ENCODE results near the gene SEMA5A.

SEMA5A gene

DNA sequence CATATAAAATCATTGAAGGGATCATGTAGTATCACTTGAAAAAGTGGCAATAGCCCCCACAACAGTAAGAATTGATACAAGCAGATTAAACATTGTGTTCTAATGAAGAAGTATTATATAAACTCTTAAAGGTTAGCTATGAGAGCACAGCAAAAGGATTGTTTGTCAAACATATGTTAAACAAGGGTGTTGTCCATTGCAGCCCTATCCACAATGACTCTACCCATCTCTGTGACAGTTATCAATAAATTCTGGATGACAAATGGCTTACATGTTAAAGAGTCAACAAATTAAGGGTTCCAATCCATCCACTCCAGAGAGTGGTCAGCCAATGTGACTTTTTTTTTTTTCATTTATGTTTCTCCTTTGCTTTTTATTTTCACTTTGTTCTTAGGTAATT, 238.7 kb downstream of the SEMA5A start:
- TF ChIP-seq, protein P1, sequence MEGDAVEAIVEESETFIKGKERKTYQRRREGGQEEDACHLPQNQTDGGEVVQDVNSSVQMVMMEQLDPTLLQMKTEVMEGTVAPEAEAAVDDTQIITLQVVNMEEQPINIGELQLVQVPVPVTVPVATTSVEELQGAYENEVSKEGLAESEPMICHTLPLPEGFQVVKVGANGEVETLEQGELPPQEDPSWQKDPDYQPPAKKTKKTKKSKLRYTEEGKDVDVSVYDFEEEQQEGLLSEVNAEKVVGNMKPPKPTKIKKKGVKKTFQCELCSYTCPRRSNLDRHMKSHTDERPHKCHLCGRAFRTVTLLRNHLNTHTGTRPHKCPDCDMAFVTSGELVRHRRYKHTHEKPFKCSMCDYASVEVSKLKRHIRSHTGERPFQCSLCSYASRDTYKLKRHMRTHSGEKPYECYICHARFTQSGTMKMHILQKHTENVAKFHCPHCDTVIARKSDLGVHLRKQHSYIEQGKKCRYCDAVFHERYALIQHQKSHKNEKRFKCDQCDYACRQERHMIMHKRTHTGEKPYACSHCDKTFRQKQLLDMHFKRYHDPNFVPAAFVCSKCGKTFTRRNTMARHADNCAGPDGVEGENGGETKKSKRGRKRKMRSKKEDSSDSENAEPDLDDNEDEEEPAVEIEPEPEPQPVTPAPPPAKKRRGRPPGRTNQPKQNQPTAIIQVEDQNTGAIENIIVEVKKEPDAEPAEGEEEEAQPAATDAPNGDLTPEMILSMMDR (IDR thresholded peaks at IDR 0.05; ENCODE audit: low read depth, low read length) = no peak
- DNase-seq (ENCODE audit: extremely low read depth, low read depth) = no peak

DNA sequence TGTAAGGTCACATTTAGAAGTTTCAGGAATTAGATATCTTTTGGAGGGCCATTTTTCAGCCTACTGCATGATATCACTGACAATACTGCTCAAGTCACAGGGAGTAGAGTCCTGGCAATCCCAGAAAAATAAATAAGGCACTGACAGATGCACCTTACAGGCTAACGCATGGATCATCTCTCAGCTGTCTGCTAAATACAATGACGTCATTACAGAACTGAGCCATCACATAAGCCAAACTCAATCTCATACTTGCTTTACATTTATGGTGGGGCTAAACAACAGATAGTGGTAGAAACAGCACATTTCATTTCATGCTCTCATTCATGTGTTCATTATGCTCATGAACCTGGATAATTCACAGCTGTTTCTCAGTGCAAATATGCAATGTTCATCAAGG, 243.7 kb downstream of the SEMA5A start:
- TF ChIP-seq, protein P1 (IDR thresholded peaks at IDR 0.05; ENCODE audit: low read depth, low read length) = no peak

DNA sequence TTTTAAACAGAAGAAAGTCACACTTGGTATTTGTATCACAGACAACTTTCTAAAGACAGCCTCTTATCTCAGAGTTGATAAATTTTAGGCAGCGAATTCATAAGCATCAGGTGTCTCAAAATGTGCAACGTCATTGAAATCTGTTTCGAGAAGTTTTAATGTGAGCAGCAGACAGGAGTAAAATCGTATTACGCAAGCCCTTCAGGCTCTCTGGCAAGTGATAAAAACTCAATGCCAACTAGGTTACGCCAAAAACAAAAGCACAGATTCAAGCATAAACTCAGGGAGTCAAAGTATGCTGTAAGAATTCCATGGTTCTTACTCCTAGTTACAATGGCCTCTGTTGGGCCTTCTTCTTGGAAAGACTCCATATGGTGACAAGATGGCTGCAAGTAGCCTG, 244.7 kb downstream of the SEMA5A start:
- TF ChIP-seq, protein P1 (IDR thresholded peaks at IDR 0.05; ENCODE audit: low read depth, low read length) = no peak
- no peak for DNase-seq (ENCODE audit: extremely low read depth, low read depth)

More for the DNA sequence above, 243.7 kb downstream of the SEMA5A start:
- no peak for DNase-seq (ENCODE audit: extremely low read depth, low read depth)

DNA sequence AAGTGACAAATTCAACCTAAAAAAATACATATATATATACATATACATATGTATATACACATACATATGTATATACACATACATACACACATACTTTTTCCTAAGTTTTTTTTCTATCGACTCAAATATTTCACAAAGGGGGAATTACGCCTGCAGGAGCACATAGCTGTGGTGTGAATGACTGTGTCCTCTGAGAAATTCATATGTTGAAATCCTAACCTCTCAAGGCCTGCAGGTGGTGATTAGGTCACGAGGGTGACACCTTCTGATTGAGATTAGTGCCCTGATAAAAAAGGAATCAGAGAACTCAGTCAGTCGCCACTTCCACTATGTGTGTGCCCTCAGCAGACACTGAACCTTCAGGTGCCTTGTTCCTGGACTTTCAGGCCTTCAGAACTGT, 248.7 kb downstream of the SEMA5A start:
- TF ChIP-seq, protein P1 (IDR thresholded peaks at IDR 0.05; ENCODE audit: low read depth, low read length) = no peak
- no peak for DNase-seq (ENCODE audit: extremely low read depth, low read depth)

DNA sequence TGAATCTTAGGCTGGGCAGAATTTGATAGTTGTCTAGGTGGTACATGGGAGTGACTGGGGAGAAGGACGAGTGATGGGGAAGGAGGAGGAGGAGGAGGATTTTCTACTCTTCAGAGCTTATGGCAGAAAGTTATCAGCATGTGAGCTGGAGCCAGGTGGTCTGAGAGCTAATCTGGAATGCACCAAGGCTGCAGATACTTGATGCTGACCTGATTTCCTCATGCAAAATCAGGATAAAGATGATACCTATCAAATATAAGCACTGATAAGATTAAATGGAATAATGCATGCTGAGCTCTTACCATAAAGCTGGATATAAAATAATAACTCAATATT, 250.4 kb downstream of the SEMA5A start:
- TF ChIP-seq, protein P1 (IDR thresholded peaks at IDR 0.05; ENCODE audit: low read depth, low read length) = no peak
- no peak for DNase-seq (ENCODE audit: extremely low read depth, low read depth)

DNA sequence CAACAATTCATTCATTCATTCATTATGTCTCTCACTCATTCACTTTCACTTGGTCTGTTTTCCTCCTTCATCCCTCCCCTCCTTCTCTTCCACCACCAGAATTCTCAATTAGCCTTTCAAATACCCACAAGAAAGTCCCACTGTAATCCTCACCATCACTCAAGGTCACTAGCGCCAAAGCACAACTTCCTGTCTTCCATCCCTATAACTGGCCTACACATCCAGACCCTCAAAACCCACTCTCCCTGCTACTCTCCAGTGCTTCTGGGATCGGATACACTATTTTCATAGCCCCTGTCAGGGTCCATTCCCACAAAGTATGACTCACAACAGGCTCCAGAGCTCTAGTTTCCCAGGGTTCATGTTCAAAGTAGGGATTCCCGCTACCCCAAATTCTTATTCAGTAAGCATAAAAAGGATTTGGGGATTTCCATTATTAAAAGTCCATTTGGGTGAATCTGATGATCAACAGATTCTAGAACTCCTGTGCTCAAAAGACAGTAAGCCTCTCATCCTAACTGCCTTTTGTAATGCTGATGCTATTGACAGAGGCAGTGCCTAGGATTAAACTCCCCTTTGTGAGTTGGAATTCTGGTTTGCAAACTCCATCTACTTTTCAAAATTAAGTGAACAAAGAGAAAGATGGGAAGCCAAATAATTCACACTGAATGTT, 250.9 kb downstream of the SEMA5A start:
- DNase-seq (ENCODE audit: extremely low read depth, low read depth) = no peak
- TF ChIP-seq, protein P1 (IDR thresholded peaks at IDR 0.05; ENCODE audit: low read depth, low read length) = no peak

DNA sequence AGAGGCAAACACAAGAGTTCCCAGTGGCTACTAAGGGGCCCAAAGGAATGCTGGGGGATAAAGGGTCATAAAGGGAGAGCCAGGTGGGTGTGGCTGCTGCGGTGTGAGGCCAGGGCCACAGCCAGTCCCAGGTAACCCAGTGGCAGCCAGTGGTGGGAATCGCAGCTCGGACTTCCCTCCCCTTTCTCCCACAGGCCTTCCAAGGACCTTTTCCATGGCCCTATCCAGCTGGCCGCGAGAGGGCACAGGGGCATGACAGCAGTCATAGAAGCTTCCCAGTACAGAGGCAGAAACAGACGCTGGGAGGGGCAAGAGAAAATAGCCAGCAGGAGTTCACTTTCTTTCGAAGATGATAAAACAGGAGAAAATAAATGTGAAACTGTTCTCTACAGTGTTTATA, 257.6 kb downstream of the SEMA5A start:
- no peak for DNase-seq (ENCODE audit: extremely low read depth, low read depth)
- TF ChIP-seq, protein P1 (IDR thresholded peaks at IDR 0.05; ENCODE audit: low read depth, low read length) = no peak

Measured in AG09319 (cell line).